Umbilical cord (tissue), 2 donors: Measurements from ENCODE around the gene NR1D2. TPM values are rescaled to one million over a fixed set of nuclear protein-coding genes. Genes with fewer than 3 reads are reported as not detected.

ENCODE experiments used
- DNase-seq: peaks from one replicate; pipeline ENCODE4 v3.0.0-alpha.2; 2015; ENCODE audit warnings: low spot score
- total RNA-seq: library from RNA; depleted of rRNA; stranded (reverse); fragments of >200 nt; gene quantifications from one replicate; pipeline ENCODE4 v1.2.3, GENCODE V29; 2014; ENCODE audit warnings: low replicate concordance; ENCODE audit not compliant: insufficient read depth

Gene NR1D2
- total RNA-seq, 1 donor from 2014 or later, result 51.5 TPM

- DNase-seq, result no peak
These were observed 19.6 kb downstream of the NR1D2 start for GRCh38 chr3:23964537-23965235.

DNA sequence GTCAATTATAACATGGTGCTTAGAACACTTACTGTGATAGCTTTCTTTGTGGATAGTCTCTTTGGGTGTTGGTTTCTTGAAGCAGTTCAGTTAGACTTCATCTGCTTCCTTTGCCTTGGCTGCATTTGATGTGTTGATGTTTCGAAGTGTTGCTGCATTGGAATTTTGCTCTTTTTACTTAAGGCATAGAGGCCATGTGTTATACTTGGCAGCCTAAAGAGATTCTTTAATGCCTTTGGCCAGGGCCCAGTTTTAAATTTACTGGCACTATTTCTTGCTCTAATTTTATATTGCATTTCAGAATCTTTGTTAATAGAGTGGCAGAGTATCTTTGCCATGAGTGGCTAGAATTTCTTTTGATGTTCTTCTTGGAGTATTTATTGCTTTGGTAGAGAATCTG is 21.2 kb downstream of the NR1D2 start:
- peak; percentile 88 for DNase-seq

GRCh38 chr3:23968463-23969184 is 23.5 kb downstream of the NR1D2 start:
- DNase-seq, result no peak

- DNase-seq, result no peak
These were observed 24.3 kb downstream of the NR1D2 start for GRCh38 chr3:23969393-23969792.

DNA sequence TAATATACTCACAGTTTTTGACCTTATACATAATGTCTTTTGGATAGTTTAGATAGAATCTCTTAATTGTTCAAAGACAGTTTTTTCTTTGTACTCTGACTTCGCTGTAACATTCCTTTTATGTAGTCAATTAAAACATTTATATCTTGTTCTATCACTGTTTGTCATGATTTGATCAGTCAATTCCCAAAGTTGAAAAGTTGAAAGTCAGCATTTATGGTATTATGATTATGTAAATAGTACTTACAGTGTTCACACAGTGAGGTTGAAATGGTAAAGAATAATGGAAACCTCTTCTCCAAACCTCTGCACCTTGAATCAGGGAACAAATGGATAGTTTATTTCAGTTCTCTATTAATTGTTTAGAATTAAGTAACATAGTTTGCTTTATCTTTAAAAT is 26.6 kb downstream of the NR1D2 start:
- DNase-seq, result no peak

- no peak for DNase-seq
These were observed 31.5 kb downstream of the NR1D2 start for GRCh38 chr3:23976555-23976954.

DNA sequence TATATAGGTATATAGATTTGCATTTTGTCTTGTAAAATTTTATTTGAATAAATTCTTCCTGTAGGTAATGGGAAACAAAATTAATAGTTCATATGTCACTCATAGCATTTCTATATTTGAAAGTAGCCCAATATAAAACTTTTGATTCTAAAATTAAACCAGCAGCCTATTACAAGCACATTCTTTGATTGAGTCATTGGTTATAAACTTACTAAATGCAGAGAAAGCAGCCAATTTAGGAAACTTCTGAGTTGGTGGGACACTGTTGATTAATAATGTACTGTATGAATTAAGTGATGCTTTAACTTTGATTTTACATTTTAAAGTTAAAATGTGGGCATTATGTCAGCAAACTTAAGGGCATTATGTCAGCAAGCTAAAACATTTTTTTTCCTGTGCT is 34.5 kb downstream of the NR1D2 start:
- no peak for DNase-seq

GRCh38 chr3:23981136-23981535 is 36.0 kb downstream of the NR1D2 start:
- no peak for DNase-seq

- no peak for DNase-seq
These were observed 36.9 kb downstream of the NR1D2 start for GRCh38 chr3:23981955-23982354.

GRCh38 chr3:23984934-23985333 is 39.8 kb downstream of the NR1D2 start:
- DNase-seq, result no peak

- DNase-seq, result no peak
These were observed 40.9 kb downstream of the NR1D2 start for GRCh38 chr3:23985747-23986544.

- no peak for DNase-seq
These were observed 42.3 kb downstream of the NR1D2 start for GRCh38 chr3:23987356-23987755.

- no peak for DNase-seq
These were observed 46.2 kb downstream of the NR1D2 start for GRCh38 chr3:23991306-23991682.

DNA sequence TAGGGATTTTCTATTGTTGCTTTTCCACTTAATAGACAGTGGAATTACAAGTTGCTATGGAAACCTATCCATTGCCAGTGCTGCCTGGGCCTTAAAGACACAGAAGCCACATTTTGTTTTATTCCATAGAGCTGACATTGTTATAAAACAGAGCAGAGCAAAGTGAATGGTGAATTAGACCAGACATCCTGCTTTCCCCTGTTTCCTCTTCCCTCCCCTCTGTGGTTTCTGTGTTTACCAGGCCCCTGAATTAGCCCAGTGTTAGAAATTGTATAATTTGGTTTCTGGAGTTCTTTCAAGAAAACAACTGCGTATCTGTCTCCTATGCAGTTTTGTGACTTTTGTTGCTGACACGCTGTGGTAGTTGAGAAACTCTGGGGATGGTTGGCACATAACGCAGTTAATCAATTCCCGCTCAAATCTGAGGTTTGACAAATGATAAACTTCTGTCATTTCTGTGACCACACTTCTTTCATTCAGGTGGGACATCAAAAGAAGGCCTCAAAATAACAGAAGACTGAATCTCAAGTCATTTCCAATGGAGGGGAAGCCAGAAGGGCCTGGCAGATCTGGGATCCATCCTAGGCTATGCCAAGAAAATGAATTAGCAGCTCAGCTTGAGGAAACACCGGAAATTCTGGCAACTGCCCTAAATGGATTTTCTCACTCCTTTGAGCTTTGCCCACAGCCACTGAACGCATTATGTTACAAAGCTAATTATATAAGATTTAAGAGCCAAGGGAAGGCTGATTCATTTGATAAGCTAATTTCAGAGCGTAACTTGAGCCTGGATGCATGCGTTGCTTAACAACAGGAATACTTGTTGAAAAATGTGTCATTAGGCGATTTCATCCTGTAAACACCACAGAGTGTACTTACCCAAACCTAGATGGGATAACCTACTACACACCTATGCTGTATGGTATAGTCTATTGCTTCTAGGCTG is 46.9 kb downstream of the NR1D2 start:
- DNase-seq, result peak; percentile 91

DNA sequence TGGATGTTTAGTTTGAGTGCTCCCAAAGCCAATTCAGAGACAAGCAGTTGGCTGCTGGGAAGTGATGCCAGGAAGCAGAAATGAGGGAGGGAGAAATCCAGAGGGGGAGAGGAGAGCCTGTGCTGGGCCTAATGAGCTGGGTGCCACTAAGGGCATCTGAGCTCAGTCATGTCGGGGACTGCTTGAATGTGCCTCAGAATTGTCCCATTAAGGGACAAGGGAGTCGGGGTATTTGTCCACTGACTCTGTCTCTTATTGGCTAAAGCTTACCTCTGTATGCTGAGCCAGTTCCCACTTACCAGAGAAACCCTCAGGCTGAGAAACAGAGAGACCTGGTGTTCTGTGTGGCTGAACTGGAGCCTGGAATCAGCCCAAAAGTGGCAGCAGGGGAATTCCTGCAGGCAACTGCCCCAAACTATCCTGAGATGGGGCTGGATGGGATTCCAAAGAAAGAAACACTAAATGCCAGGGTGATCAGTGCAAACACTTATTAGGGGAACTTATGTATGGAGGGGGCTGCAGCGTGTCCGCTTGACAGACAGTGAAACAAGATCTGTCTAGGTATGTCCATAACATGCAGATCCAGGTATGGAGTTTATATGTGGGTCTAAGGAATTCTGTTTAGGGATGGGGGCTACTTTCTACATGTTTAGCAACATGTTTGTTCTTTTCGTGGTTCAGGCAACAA is 48.6 kb downstream of the NR1D2 start:
- DNase-seq, result peak; percentile 8

- DNase-seq, result peak; percentile 33
These were observed 49.1 kb downstream of the NR1D2 start for GRCh38 chr3:23994244-23994569.

GRCh38 chr3:23995219-23995618 is 50.1 kb downstream of the NR1D2 start:
- no peak for DNase-seq

GRCh38 chr3:23996095-23996524 is 51.0 kb downstream of the NR1D2 start:
- peak; percentile 71 for DNase-seq

DNA sequence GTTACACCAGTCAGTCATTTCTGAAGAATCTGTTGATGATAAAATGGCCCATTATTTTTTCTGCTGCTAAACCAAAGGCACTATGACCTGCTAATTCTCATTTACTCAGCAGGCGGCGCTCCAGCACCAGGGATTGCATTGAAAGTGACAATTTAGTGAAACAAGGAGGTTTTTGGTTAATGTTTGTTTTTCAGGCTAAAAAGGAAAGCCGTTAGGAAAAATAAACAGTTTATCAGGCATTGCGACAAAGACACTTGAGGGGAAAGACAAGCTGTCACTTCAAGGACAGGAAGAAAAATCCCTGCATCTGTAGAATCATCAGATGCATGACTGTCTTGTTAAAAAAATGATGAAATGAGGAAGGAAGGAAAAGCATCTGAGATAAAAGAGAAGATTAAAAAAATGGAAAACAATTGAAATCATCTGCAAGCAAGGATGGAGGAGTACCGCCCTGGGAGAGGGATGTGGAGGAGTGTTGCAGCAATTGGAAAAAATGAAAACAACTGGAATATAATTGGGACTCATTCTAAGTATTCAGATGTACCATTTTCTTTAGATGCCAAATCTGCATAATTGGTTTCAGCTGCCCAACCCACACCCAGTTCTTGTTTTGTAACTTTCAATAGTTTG is 54.0 kb downstream of the NR1D2 start:
- peak; percentile 64 for DNase-seq

DNA sequence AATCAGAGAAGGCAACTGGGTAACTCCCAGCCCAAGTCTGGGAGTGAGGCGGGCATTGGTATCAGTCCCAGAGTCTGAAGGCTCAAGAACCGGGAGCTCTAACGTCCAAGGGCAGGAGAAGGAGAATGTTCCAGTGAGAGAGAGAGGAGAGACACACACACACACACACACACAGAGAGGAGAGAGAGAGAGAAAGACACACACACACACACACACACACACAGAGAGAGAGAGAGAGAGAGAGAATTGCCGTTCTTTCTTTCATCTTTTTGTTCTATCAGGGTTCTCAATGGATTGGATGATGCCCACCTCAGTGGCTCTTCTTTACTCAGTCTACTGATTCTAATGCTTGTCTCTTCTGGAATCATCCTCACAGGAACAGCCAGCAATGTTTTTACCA is 57.0 kb downstream of the NR1D2 start:
- no peak for DNase-seq
